Activated naive CD4-positive, alpha-beta T cell treated with anti-CD3 and anti-CD28 coated beads, Interleukin-2, amount 50 U/mL, for 24 hours (primary cell): ENCODE results near the gene CTRL.

Experiments used
- H3K27ac Mint-ChIP-seq: one replicate; pipeline ENCODE4 v1.8.0; 2021; ENCODE audit warnings: mild to moderate bottlenecking, mixed read lengths
- H3K27me3 Mint-ChIP-seq: one replicate; pipeline ENCODE4 v1.8.0; 2021; ENCODE audit warnings: mixed read lengths
- H3K36me3 Mint-ChIP-seq: one replicate; pipeline ENCODE4 v1.8.0; 2021; ENCODE audit warnings: mixed read lengths
- H3K4me1 Mint-ChIP-seq: one replicate; pipeline ENCODE4 v1.8.0; 2021; ENCODE audit warnings: mixed read lengths
- H3K4me3 Mint-ChIP-seq: one replicate; pipeline ENCODE4 v1.8.0; 2021; ENCODE audit warnings: mild to moderate bottlenecking, mixed read lengths
- H3K9me3 Mint-ChIP-seq: one replicate; pipeline ENCODE4 v1.8.0; 2021; ENCODE audit warnings: mixed read lengths

The CTRL gene

GRCh38 chr16:67966549-67967182 lies 35.0 kb upstream of the CTRL start:
- Mint-ChIP-seq H3K4me3 (peak overlapping the region; percentile 99), H3K9me3 (no peaks in the 10 kb centered on the region), H3K36me3 (no peaks in the 10 kb centered on the region), H3K4me1 (peaks cover 26% of the 10 kb centered on the region), H3K27me3 (no peaks in the 10 kb centered on the region), H3K27ac (no peak overlapping the region)

DNA sequence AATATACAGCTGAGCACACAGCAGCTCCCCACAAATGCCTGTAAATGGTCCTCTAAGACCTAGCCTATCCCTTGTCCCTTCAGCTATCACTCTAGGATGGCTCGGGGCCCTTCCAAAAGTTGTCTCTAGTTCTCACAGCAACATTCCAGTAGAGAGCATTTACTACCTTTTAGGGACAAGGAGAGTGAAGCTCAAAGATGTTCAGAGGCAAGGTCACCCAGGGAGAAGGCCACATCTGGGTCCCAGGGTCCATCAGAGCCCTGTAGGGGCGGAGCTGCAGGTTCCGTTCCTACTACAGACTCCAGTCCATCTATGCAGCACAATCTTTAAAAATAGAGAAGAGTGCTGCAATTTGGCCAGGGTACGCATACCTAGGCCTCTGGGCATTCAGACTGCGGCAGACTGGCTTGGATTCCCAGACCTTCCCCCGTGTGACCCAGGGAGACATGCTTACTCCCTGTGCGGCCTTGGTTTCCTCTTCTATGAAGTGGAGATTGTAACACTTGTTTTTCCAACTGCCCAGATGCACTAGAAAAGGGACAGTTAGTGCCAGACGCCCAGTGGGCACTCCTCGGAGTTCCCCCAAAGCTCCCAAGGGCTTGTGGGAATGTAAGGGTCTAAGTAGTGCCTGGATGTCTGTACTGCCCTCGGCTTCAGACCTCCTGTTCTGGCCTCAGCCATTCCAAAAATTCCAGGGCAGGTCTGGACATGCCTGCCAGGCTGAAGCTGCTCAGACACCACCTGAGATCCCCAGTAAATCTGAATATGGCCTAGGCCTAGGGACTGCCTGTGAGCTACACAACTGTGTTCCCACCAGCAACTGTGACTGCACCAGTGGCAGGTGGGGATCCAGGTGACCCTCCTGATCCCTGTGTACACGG lies 34.2 kb upstream of the CTRL start:
- Mint-ChIP-seq H3K36me3 (no peaks in the 10 kb centered on the region), H3K27me3 (no peaks in the 10 kb centered on the region), H3K9me3 (no peaks in the 10 kb centered on the region), H3K4me1 (peaks cover 26% of the 10 kb centered on the region), H3K27ac (no peak overlapping the region), H3K4me3 (no peak overlapping the region)

- H3K4me3 Mint-ChIP-seq, result no peak overlapping the region
- no peaks in the 10 kb centered on the region for H3K27me3 Mint-ChIP-seq
- H3K4me1 Mint-ChIP-seq, result peaks cover 24% of the 10 kb centered on the region
- H3K27ac Mint-ChIP-seq, result no peak overlapping the region
- peaks cover 3% of the 10 kb centered on the region for H3K36me3 Mint-ChIP-seq
- no peaks in the 10 kb centered on the region for H3K9me3 Mint-ChIP-seq
Observed at GRCh38 chr16:67964477-67965131, 32.9 kb upstream of the CTRL start.

GRCh38 chr16:67963662-67964321 lies 32.1 kb upstream of the CTRL start:
- Mint-ChIP-seq H3K27me3 (no peaks in the 10 kb centered on the region), H3K27ac (no peak overlapping the region), H3K4me1 (peaks cover 19% of the 10 kb centered on the region)

GRCh38 chr16:67963292-67963661 lies 31.6 kb upstream of the CTRL start:
- H3K4me3 Mint-ChIP-seq, result no peak overlapping the region

More at GRCh38 chr16:67963662-67964321, 32.1 kb upstream of the CTRL start:
- no peak overlapping the region for H3K4me3 Mint-ChIP-seq
- H3K36me3 Mint-ChIP-seq, result peaks cover 3% of the 10 kb centered on the region
- no peaks in the 10 kb centered on the region for H3K9me3 Mint-ChIP-seq

GRCh38 chr16:67962135-67962534 lies 30.5 kb upstream of the CTRL start:
- H3K4me1 Mint-ChIP-seq, result peaks cover 11% of the 10 kb centered on the region
- H3K27ac Mint-ChIP-seq, result no peak overlapping the region
- H3K27me3 Mint-ChIP-seq, result no peaks in the 10 kb centered on the region
- H3K36me3 Mint-ChIP-seq, result peaks cover 7% of the 10 kb centered on the region
- no peaks in the 10 kb centered on the region for H3K9me3 Mint-ChIP-seq
- no peak overlapping the region for H3K4me3 Mint-ChIP-seq

More at GRCh38 chr16:67963292-67963661, 31.6 kb upstream of the CTRL start:
- Mint-ChIP-seq H3K27ac (no peak overlapping the region), H3K9me3 (no peaks in the 10 kb centered on the region), H3K27me3 (no peaks in the 10 kb centered on the region), H3K4me1 (peaks cover 19% of the 10 kb centered on the region), H3K36me3 (peaks cover 5% of the 10 kb centered on the region)

DNA sequence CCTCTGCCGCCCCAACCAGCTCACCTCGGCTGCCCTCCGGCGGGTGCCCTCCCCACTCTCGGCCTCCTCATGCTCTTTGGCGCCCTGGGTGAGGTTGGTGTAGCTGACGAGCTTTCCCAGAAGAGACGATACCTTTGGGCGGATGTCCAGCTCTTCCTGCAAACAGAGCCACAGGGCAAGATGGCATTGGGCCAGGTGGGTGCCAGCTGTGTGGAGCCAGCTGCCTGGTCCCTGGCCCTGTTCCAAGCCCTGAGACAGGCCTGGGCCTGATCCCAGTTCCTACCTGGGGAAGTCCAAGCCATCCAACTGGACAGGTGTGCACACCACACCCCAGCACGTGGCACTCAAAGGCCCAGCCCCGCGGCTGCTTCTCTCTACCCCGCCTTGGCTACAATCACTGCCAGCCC lies 29.9 kb upstream of the CTRL start:
- Mint-ChIP-seq H3K36me3 (peaks cover 7% of the 10 kb centered on the region), H3K9me3 (no peaks in the 10 kb centered on the region), H3K27me3 (no peaks in the 10 kb centered on the region), H3K27ac (no peak overlapping the region), H3K4me3 (no peak overlapping the region), H3K4me1 (peaks cover 5% of the 10 kb centered on the region)

DNA sequence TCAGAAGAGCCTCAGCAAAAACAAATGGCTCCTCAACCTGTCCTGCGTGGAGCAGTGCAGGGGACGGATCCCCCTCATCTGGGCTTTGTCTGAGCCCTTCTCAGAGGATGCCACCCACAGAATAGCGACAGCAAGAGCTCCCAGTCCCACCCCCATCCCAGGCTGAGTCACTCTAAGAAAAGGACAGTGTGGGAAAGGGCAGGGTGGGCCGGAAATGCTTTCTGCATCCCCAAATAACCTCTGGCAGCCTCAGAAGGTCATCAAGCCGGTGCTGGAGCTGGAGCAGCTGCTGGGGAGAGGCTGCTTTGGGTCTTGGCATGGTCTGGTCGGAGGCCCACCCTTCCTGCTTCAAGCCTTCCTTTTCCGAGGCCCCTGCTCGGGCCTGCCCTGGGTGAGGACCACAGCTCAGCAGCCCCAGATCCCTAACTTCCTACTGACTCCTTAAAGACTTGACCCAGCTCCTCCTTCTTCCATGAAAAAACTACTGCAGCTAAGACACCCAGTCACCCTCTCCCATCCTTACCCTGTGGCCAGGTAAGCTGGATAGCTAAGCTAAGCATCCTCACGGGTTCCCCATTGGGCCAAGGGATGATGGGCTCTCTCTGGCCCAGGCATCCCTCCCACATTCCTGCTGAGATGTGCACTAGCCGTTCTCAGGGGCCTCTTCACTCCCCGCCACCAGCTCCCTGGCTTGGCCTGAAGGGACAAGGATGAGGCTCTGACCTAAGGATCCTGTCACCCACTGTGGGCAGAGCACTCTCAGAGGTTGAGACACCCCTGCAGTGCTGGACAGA lies 28.1 kb upstream of the CTRL start:
- H3K9me3 Mint-ChIP-seq, result no peaks in the 10 kb centered on the region
- peaks cover 7% of the 10 kb centered on the region for H3K36me3 Mint-ChIP-seq
- no peaks in the 10 kb centered on the region for H3K4me1 Mint-ChIP-seq
- no peak overlapping the region for H3K27ac Mint-ChIP-seq
- no peak overlapping the region for H3K4me3 Mint-ChIP-seq
- no peaks in the 10 kb centered on the region for H3K27me3 Mint-ChIP-seq

DNA sequence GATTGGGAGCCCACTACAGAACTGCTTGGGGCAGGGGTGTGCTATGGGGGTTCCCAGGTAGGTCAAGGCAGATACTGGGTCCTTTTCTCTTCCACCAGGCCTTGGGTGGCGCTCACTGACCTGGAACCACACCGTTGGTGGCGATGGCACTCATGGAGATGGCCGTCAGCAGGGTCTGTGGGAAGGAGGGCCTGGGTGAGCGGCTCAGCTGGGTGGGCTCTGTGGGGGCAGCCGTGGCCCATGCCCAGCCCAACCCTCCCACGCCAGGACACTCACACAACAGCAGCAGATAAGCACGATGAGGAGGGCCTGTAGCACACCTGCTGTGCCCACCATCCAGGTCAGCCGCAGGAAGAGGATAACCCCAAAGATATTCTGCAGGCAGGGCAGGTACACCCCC lies 26.0 kb upstream of the CTRL start:
- H3K36me3 Mint-ChIP-seq, result peaks cover 7% of the 10 kb centered on the region
- H3K27me3 Mint-ChIP-seq, result no peaks in the 10 kb centered on the region
- H3K4me1 Mint-ChIP-seq, result no peaks in the 10 kb centered on the region
- no peak overlapping the region for H3K4me3 Mint-ChIP-seq
- no peak overlapping the region for H3K27ac Mint-ChIP-seq
- H3K9me3 Mint-ChIP-seq, result no peaks in the 10 kb centered on the region

DNA sequence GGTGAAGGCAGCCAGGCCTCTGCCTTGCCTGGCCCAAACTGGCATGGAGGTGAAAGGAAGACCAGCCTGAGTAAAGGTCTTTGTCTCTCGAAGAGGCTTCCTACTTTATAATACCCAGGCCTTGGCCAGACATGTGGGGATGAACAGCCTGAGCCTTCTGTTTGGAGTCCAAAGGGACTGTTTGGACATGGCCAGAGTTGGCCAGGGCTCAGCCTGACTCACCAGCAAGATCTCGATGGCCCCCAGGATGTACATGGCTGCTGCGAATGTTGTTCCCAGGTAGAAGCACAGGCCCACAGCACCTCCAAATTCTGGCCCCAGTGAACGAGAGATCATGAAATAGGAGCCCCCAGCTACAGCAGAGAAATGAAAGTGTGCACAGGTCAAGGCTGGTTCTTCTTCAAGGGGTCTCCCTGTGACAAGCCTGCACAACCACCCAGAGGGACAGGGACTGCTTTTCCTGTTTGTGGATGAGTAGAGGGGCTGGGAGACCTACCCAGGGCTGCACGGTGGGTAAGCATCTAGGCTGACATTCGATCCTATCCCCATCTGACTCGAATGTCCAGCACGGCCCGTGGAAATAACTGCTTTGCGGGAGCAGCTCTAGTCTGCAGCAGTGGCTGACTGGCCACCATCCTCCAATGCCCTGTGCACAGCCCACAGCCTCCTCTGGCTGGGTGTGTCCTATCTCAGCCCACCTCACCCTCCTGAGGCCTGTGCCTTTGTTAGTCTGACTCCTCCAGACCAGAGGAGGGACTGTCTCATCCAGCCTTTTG lies 22.9 kb upstream of the CTRL start:
- no peaks in the 10 kb centered on the region for H3K9me3 Mint-ChIP-seq
- no peaks in the 10 kb centered on the region for H3K27me3 Mint-ChIP-seq
- no peak overlapping the region for H3K4me3 Mint-ChIP-seq
- H3K4me1 Mint-ChIP-seq, result no peaks in the 10 kb centered on the region
- H3K27ac Mint-ChIP-seq, result no peak overlapping the region
- H3K36me3 Mint-ChIP-seq, result peaks cover 9% of the 10 kb centered on the region

DNA sequence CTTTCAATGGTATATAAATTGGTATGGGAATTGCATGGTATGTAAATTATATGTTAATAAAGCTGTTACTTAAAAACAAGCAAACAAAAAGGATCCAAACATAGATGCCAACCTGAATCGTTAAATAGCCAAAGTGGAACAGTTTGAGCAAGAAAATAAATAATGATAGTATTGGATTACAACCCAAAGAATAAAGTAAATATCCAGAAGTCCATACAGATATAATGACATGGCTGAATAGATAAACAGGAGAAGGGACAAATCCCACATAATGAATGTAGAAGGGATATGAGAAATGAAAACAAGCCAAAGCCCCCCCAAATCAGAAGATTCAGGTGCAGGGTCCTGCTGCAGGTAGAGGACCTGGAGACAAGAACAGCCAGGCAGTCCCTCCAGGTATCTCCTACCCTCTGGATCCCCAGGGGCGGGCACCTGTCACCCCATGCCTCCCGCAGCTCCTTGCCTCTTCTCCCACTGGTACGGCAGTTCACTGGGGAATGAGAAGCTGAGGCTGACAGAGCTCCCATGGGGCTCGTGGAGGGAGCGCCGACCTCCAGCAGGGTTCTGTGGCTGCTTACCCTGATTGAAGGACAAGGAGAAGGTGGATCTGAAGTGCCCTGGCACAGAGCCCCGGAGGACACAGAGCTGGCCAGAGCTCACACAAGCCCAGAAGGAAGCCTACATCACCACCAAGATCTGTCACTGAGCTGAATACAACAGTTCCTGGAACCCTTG lies 22.1 kb upstream of the CTRL start:
- no peaks in the 10 kb centered on the region for H3K9me3 Mint-ChIP-seq
- H3K4me3 Mint-ChIP-seq, result no peak overlapping the region
- H3K36me3 Mint-ChIP-seq, result peaks cover 9% of the 10 kb centered on the region
- H3K4me1 Mint-ChIP-seq, result no peaks in the 10 kb centered on the region
- H3K27ac Mint-ChIP-seq, result no peak overlapping the region
- no peaks in the 10 kb centered on the region for H3K27me3 Mint-ChIP-seq

- Mint-ChIP-seq H3K27ac (no peak overlapping the region), H3K4me3 (no peak overlapping the region), H3K36me3 (peaks cover 7% of the 10 kb centered on the region), H3K4me1 (no peaks in the 10 kb centered on the region), H3K27me3 (no peaks in the 10 kb centered on the region), H3K9me3 (no peaks in the 10 kb centered on the region)
Observed at GRCh38 chr16:67951485-67951884, 19.8 kb upstream of the CTRL start.

GRCh38 chr16:67950335-67950843 lies 18.7 kb upstream of the CTRL start:
- Mint-ChIP-seq H3K27me3 (no peaks in the 10 kb centered on the region), H3K4me1 (no peaks in the 10 kb centered on the region), H3K27ac (no peak overlapping the region), H3K9me3 (no peaks in the 10 kb centered on the region), H3K36me3 (peaks cover 7% of the 10 kb centered on the region), H3K4me3 (no peak overlapping the region)

DNA sequence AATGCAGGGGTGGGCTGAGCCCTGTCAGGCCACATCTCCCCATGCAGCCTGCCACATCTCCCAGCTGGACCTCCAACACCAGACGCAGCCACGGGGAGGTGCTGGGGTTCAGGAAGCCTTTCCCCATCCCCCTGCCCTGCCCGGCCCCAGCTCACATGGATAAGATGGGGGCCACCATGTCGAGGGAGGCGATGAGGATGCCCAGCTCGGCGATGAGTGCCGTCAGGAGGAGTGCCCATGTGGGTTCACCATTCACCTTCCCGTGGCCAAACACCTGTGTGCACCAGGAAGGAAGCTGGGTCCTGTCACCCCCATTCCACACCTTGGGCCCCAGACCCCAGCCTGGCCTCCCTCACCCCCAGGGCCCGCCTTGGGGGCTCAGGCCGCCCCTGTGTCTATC lies 18.0 kb upstream of the CTRL start:
- Mint-ChIP-seq H3K27me3 (no peaks in the 10 kb centered on the region), H3K4me3 (no peak overlapping the region), H3K4me1 (no peaks in the 10 kb centered on the region), H3K36me3 (peaks cover 7% of the 10 kb centered on the region), H3K9me3 (no peaks in the 10 kb centered on the region), H3K27ac (no peak overlapping the region)
